Hepatocyte (in vitro differentiated cells): ENCODE results near the gene CFLAR. TPM values are rescaled to one million over a fixed set of nuclear protein-coding genes. Genes with fewer than 3 reads are reported as not detected.

Experiments
- DNase-seq: peaks from one replicate; pipeline ENCODE4 v3.0.0-alpha.2; 2016; ENCODE audit warnings: low spot score
- H2AFZ ChIP-seq: fragments of 200-600 bp; sonication (generic); 2 replicates; pipeline ENCODE4 v1.6.0; 2016; ENCODE audit warnings: antibody characterized with exemption, mild to moderate bottlenecking
- H3K27ac ChIP-seq: fragments of 200-600 bp; sonication (generic); 2 replicates; pipeline ENCODE4 v1.5.1; 2016; ENCODE audit warnings: mild to moderate bottlenecking
- H3K27me3 ChIP-seq: fragments of 200-600 bp; sonication (generic); 2 replicates; pipeline ENCODE4 v1.6.1; 2016
- H3K36me3 ChIP-seq: fragments of 200-600 bp; sonication (generic); replicated peaks from 2 replicates; pipeline ENCODE4 v1.5.1; 2016; ENCODE audit warnings: low read depth; ENCODE audit not compliant: insufficient read depth
- H3K4me1 ChIP-seq: fragments of 200-600 bp; sonication (generic); 2 replicates; pipeline ENCODE4 v1.5.1; 2016; ENCODE audit warnings: mild to moderate bottlenecking, moderate library complexity; ENCODE audit not compliant: insufficient read depth
- H3K4me2 ChIP-seq: fragments of 200-600 bp; sonication (generic); 2 replicates; pipeline ENCODE4 v1.6.0; 2016
- H3K4me3 ChIP-seq: fragments of 200-600 bp; sonication (generic); 2 replicates; pipeline ENCODE4 v1.5.1; 2016; ENCODE audit warnings: mild to moderate bottlenecking
- H3K79me2 ChIP-seq: fragments of 200-600 bp; sonication (generic); 2 replicates; pipeline ENCODE4 v1.6.0; 2017; ENCODE audit warnings: mild to moderate bottlenecking
- H3K9me2 ChIP-seq: fragments of 200-600 bp; sonication (generic); replicated peaks from 2 replicates; pipeline ENCODE4 v1.6.0; 2017; ENCODE audit warnings: mild to moderate bottlenecking; ENCODE audit not compliant: insufficient read depth
- H3K9me3 ChIP-seq: fragments of 200-600 bp; sonication (generic); 2 replicates; pipeline ENCODE4 v1.5.1; 2016; ENCODE audit warnings: low read depth, mild to moderate bottlenecking
- H4K20me1 ChIP-seq: fragments of 200-600 bp; sonication (generic); 2 replicates; pipeline ENCODE4 v1.6.0; 2016; ENCODE audit warnings: mild to moderate bottlenecking; ENCODE audit not compliant: insufficient read depth, poor library complexity, severe bottlenecking
- CTCF ChIP-seq: fragments of 200-600 bp; sonication (generic); IDR thresholded peaks from 2 replicates; pipeline ENCODE4 v1.5.1; 2016; ENCODE audit warnings: antibody characterized with exemption, mild to moderate bottlenecking; ENCODE audit not compliant: poor library complexity
- EZH2 ChIP-seq: fragments of 200-600 bp; sonication (generic); IDR thresholded peaks from 2 replicates; pipeline ENCODE4 v1.6.1; 2016; ENCODE audit warnings: antibody characterized with exemption, mild to moderate bottlenecking, borderline replicate concordance
- EZH2phosphoT487 ChIP-seq: fragments of 200-600 bp; sonication (generic); IDR thresholded peaks from one replicate; pipeline ENCODE4 v1.6.1; 2018; ENCODE audit warnings: antibody characterized with exemption, mild to moderate bottlenecking, low read depth, moderate library complexity; ENCODE audit not compliant: unreplicated experiment, severe bottlenecking
- WGBS: methylation state at CpG from one replicate; pipeline ENCODE4 v1.1.6; 2016; ENCODE audit warnings: low lambda C conversion rate; ENCODE audit errors: missing lambda C conversion rate; 5-methylcytosine and 5-hydroxymethylcytosine counted together
- polyA plus RNA-seq: library from polyadenylated mRNA; unstranded; fragments of >200 nt; fragmentation: Nextera tagmentation; extraction: Ambion mirVana; gene quantifications from 2 replicates; pipeline ENCODE4 v1.2.1, GENCODE V29; 2016
- total RNA-seq: library from RNA; depleted of rRNA; stranded (reverse); fragments of >200 nt; gene quantifications from 2 replicates; pipeline ENCODE4 v1.2.3, GENCODE V29; 2014

The CFLAR gene
- total and polyA plus RNA-seq, 2 experiments from 2014 or later: 46.0 to 65.9 TPM

- no peak for DNase-seq
- H3K27me3 ChIP-seq: no peaks in the 10 kb centered on the region
- H3K27ac ChIP-seq: peak overlapping the region; percentile 86
- peaks cover 15% of the 10 kb centered on the region for H3K79me2 ChIP-seq
- H3K4me1 ChIP-seq: peaks cover 10% of the 10 kb centered on the region
- no peak overlapping the region for H3K4me3 ChIP-seq
- no peaks in the 10 kb centered on the region for H3K36me3 ChIP-seq
- no peaks in the 10 kb centered on the region for H3K9me3 ChIP-seq
- H2AFZ ChIP-seq: no peak overlapping the region
- no peak overlapping the region for H3K4me2 ChIP-seq
- no peaks in the 10 kb centered on the region for H3K9me2 ChIP-seq
- no peaks in the 10 kb centered on the region for H4K20me1 ChIP-seq
- 92% methylated on average over 1 of the region's 1 CpG for WGBS
- TF ChIP-seq CTCF (no peak), EZH2 (no peak), EZH2phosphoT487 (no peak)
These were observed 40.7 kb downstream of the CFLAR start for GRCh38 chr2:201156640-201157039.

GRCh38 chr2:201157694-201158093 lies 41.7 kb downstream of the CFLAR start:
- Histone ChIP-seq H3K4me1 (peaks cover 7% of the 10 kb centered on the region), H3K79me2 (peaks cover 6% of the 10 kb centered on the region), H3K27me3 (no peaks in the 10 kb centered on the region), H3K36me3 (no peaks in the 10 kb centered on the region), H4K20me1 (no peaks in the 10 kb centered on the region), H3K9me2 (no peaks in the 10 kb centered on the region), H3K9me3 (no peaks in the 10 kb centered on the region), H2AFZ (no peak overlapping the region), H3K27ac (peak overlapping the region; percentile 86), H3K4me2 (peak overlapping the region; percentile 19), H3K4me3 (no peak overlapping the region)
- WGBS: 88% methylated on average over 4 of the region's 4 CpGs
- DNase-seq: no peak
- TF ChIP-seq EZH2 (no peak), EZH2phosphoT487 (no peak), CTCF (no peak)

GRCh38 chr2:201158111-201158929 lies 42.4 kb downstream of the CFLAR start:
- no peak overlapping the region for H3K4me3 ChIP-seq
- no peaks in the 10 kb centered on the region for H3K9me3 ChIP-seq
- H3K79me2 ChIP-seq: peaks cover 6% of the 10 kb centered on the region
- H4K20me1 ChIP-seq: no peaks in the 10 kb centered on the region
- peak overlapping the region; percentile 86 for H3K27ac ChIP-seq
- no peaks in the 10 kb centered on the region for H3K36me3 ChIP-seq
- peaks cover 7% of the 10 kb centered on the region for H3K4me1 ChIP-seq
- no peaks in the 10 kb centered on the region for H3K27me3 ChIP-seq
- peak; percentile 83 for DNase-seq
- 54% methylated on average over 5 of the region's 5 CpGs for WGBS
- peak overlapping the region; percentile 19 for H3K4me2 ChIP-seq
- H3K9me2 ChIP-seq: no peaks in the 10 kb centered on the region
- TF ChIP-seq EZH2phosphoT487 (no peak), EZH2 (no peak), CTCF (peak; percentile 74)
- no peak overlapping the region for H2AFZ ChIP-seq
